H9 (cell line): ENCODE results near the gene ATP12A. TPM values are rescaled to one million over a fixed set of nuclear protein-coding genes. Genes with fewer than 3 reads are reported as not detected.

Source experiments
- DNase-seq: peaks from one replicate; pipeline ENCODE4 v3.0.0-alpha.2; 2017
- H2AFZ ChIP-seq: one replicate; pipeline ENCODE4 v1.6.1; 2013; ENCODE audit warnings: mild to moderate bottlenecking, low read length, control low read depth, moderate library complexity
- H2AK5ac ChIP-seq: 2 replicates; pipeline ENCODE4 v1.6.1; 2013; ENCODE audit warnings: low read length, control low read depth, mixed read lengths; ENCODE audit not compliant: insufficient read length
- H2BK120ac ChIP-seq: one replicate; pipeline ENCODE4 v1.6.1; 2013; ENCODE audit warnings: low read depth, mild to moderate bottlenecking, low read length, control low read depth, inconsistent platforms; ENCODE audit not compliant: poor library complexity, severe bottlenecking
- H2BK12ac ChIP-seq: 2 replicates; pipeline ENCODE4 v1.6.1; 2013; ENCODE audit warnings: low read length, control low read depth, mixed read lengths, low read depth; ENCODE audit not compliant: insufficient read length
- H2BK15ac ChIP-seq: 2 replicates; pipeline ENCODE4 v1.6.1; 2013; ENCODE audit warnings: low read depth, low read length, control low read depth
- H2BK20ac ChIP-seq: one replicate; pipeline ENCODE4 v1.6.1; 2013; ENCODE audit warnings: low read depth, mild to moderate bottlenecking, low read length, control low read depth, inconsistent platforms; ENCODE audit not compliant: poor library complexity, severe bottlenecking
- H2BK5ac ChIP-seq: 2 replicates; pipeline ENCODE4 v1.6.1; 2013; ENCODE audit warnings: low read length, control low read depth, mixed read lengths; ENCODE audit not compliant: insufficient read length
- H3K14ac ChIP-seq: 2 replicates; pipeline ENCODE4 v1.6.1; 2013; ENCODE audit warnings: low read length, control low read depth; ENCODE audit not compliant: insufficient read depth
- H3K18ac ChIP-seq: 2 replicates; pipeline ENCODE4 v1.6.1; 2013; ENCODE audit warnings: low read depth, mild to moderate bottlenecking, mixed read lengths, low read length, control low read depth; ENCODE audit not compliant: insufficient read length
- H3K23ac ChIP-seq: 2 replicates; pipeline ENCODE4 v1.6.1; 2013; ENCODE audit warnings: low read length, control low read depth, mixed read lengths, low read depth; ENCODE audit not compliant: insufficient read length
- H3K23me2 ChIP-seq: 2 replicates; pipeline ENCODE4 v1.6.1; 2013; ENCODE audit warnings: low read depth, mild to moderate bottlenecking, mixed read lengths, low read length, control low read depth; ENCODE audit not compliant: insufficient read length, poor library complexity, severe bottlenecking
- H3K27ac ChIP-seq: 2 replicates; pipeline ENCODE4 v1.5.1; 2013; ENCODE audit warnings: low read length, control low read depth, mixed read lengths, low read depth; ENCODE audit not compliant: insufficient read length
- H3K27me3 ChIP-seq: 2 replicates; pipeline ENCODE4 v1.6.1; 2013; ENCODE audit warnings: low read length, control low read depth, inconsistent platforms; ENCODE audit not compliant: insufficient read depth
- H3K4ac ChIP-seq: 2 replicates; pipeline ENCODE4 v1.6.1; 2013; ENCODE audit warnings: low read depth, mild to moderate bottlenecking, control low read depth, inconsistent platforms, low read length, moderate library complexity
- H3K4me1 ChIP-seq: 2 replicates; pipeline ENCODE4 v1.6.1; 2013; ENCODE audit warnings: low read length, control low read depth, inconsistent platforms; ENCODE audit not compliant: insufficient read depth
- H3K4me2 ChIP-seq: 2 replicates; pipeline ENCODE4 v1.6.1; 2013; ENCODE audit warnings: low read length, control low read depth, mixed read lengths; ENCODE audit not compliant: insufficient read length, insufficient read depth
- H3K56ac ChIP-seq: 2 replicates; pipeline ENCODE4 v1.6.1; 2013; ENCODE audit warnings: low read depth, mild to moderate bottlenecking, mixed read lengths, low read length, control low read depth; ENCODE audit not compliant: insufficient read length
- H3K79me1 ChIP-seq: 2 replicates; pipeline ENCODE4 v1.6.1; 2013; ENCODE audit warnings: low read depth, mild to moderate bottlenecking, moderate library complexity, low read length, control low read depth, inconsistent platforms; ENCODE audit not compliant: insufficient read depth, poor library complexity, severe bottlenecking
- H3K79me2 ChIP-seq: 2 replicates; pipeline ENCODE4 v1.6.1; 2013; ENCODE audit warnings: low read length, control low read depth, inconsistent platforms; ENCODE audit not compliant: insufficient read depth
- H3K9ac ChIP-seq: 2 replicates; pipeline ENCODE4 v1.6.1; 2013; ENCODE audit warnings: low read length, control low read depth, mixed read lengths; ENCODE audit not compliant: insufficient read length; ENCODE audit errors: extremely low read depth
- H3K9me3 ChIP-seq: one replicate; pipeline ENCODE4 v1.6.1; 2013; ENCODE audit warnings: low read depth, low read length, inconsistent platforms; ENCODE audit not compliant: control insufficient read depth
- H3T11ph ChIP-seq: one replicate; pipeline ENCODE4 v1.6.1; 2013; ENCODE audit warnings: mild to moderate bottlenecking, low read length, control low read depth, inconsistent platforms
- H4K20me1 ChIP-seq: one replicate; pipeline ENCODE4 v1.6.1; 2013; ENCODE audit not compliant: control insufficient read depth, insufficient read length, insufficient read depth
- H4K5ac ChIP-seq: 2 replicates; pipeline ENCODE4 v1.6.1; 2013; ENCODE audit warnings: low read depth, mild to moderate bottlenecking, mixed read lengths, low read length, control low read depth; ENCODE audit not compliant: insufficient read length
- H4K8ac ChIP-seq: replicated peaks from 2 replicates; pipeline ENCODE4 v1.6.1; 2013; ENCODE audit warnings: low read length, control low read depth, mixed read lengths, low read depth; ENCODE audit not compliant: insufficient read length
- H4K91ac ChIP-seq: 2 replicates; pipeline ENCODE4 v1.6.1; 2013; ENCODE audit warnings: low read depth, mild to moderate bottlenecking, moderate library complexity, mixed read lengths, low read length, control low read depth; ENCODE audit not compliant: insufficient read length
- H3K27ac Mint-ChIP-seq, 3 experiments: 2 replicates in 2 of 3; 3 replicates in 1 of 3; pipeline ENCODE4 v1.8.0; 2020 to 2021; ENCODE audit warnings: mixed read lengths in 3 of 3, mild to moderate bottlenecking in 1 of 3, moderate library complexity in 1 of 3
- H3K27me3 Mint-ChIP-seq: 2 replicates; pipeline ENCODE4 v1.8.0; 2021; ENCODE audit warnings: low read depth, mild to moderate bottlenecking, moderate library complexity, mixed read lengths
- H3K36me3 Mint-ChIP-seq, 3 experiments: 2 replicates in 2 of 3; 3 replicates in 1 of 3; pipeline ENCODE4 v1.8.0; 2020 to 2021; ENCODE audit warnings: low read depth in 3 of 3, mixed read lengths in 3 of 3; ENCODE audit not compliant: insufficient read depth in 1 of 3
- H3K4me1 Mint-ChIP-seq, 2 experiments: 2 replicates each; pipeline ENCODE4 v1.8.0; 2020; ENCODE audit warnings: mixed read lengths in 2 of 2
- H3K4me3 Mint-ChIP-seq, 2 experiments: 2 replicates in 1 of 2; 3 replicates in 1 of 2; pipeline ENCODE4 v1.8.0; 2020 to 2021; ENCODE audit warnings: mild to moderate bottlenecking in 2 of 2, mixed read lengths in 2 of 2, moderate library complexity in 1 of 2
- H3K9me3 Mint-ChIP-seq, 2 experiments: 2 replicates in 1 of 2; 3 replicates in 1 of 2; pipeline ENCODE4 v1.8.0; 2020; ENCODE audit warnings: mild to moderate bottlenecking in 2 of 2, mixed read lengths in 2 of 2, moderate library complexity in 1 of 2
- WGBS: extraction: QIAGEN DNeasy Blood & Tissue Kit; methylation state at CpG from one replicate; pipeline ENCODE4 v1.1.7; 2013; ENCODE audit warnings: missing lambda C conversion rate, low lambda C conversion rate, mixed read lengths; ENCODE audit not compliant: insufficient read length; ENCODE audit errors: extremely low coverage; 5-methylcytosine and 5-hydroxymethylcytosine counted together
- total RNA-seq: library from RNA; stranded (reverse); gene quantifications from 2 replicates; pipeline ENCODE4 v1.2.1, GENCODE V29; 2021
- TF ChIP-seq, protein P1 (sequence below): fragments of 200-600 bp; sonication (generic); conservative IDR thresholded peaks from 3 replicates; pipeline ENCODE4 v1.8.0; 2021; ENCODE audit warnings: antibody characterized with exemption, mild to moderate bottlenecking

The ATP12A gene
- total RNA-seq, 1 experiment from 2014 or later, result 0.94 TPM

- H3K4me2 ChIP-seq, result no peak overlapping the region
- Mint-ChIP-seq H3K36me3 (no peaks in the 10 kb centered on the region), H3K4me3 (no peak overlapping the region; a peak in 1 of 5 replicates), H3K27ac (no peak overlapping the region), H3K4me1 (peaks cover 9 to 10% of the 10 kb centered on the region in 2 experiments), H3K27me3 (peaks cover 8% of the 10 kb centered on the region; the same call in 1 of the 2 replicates), H3K9me3 (no peaks in the 10 kb centered on the region)
- no peaks in the 10 kb centered on the region for H3K79me2 ChIP-seq
- no peak overlapping the region for H4K91ac ChIP-seq
- peaks cover 3% of the 10 kb centered on the region; the same call in 1 of the 2 replicates for H3K4me1 ChIP-seq
- no peak overlapping the region for H3K9ac ChIP-seq
- H2BK120ac ChIP-seq, result no peak overlapping the region
- H2BK15ac ChIP-seq, result no peak overlapping the region
- no peak for DNase-seq
- H4K8ac ChIP-seq, result no peak overlapping the region
- H2BK5ac ChIP-seq, result no peak overlapping the region
- no peaks in the 10 kb centered on the region for H3K79me1 ChIP-seq
- no peak overlapping the region for H3K27ac ChIP-seq
- H3K56ac ChIP-seq, result no peak overlapping the region
- H3T11ph ChIP-seq, result no peak overlapping the region
- no peak overlapping the region for H2BK12ac ChIP-seq
- TF ChIP-seq, protein P1, sequence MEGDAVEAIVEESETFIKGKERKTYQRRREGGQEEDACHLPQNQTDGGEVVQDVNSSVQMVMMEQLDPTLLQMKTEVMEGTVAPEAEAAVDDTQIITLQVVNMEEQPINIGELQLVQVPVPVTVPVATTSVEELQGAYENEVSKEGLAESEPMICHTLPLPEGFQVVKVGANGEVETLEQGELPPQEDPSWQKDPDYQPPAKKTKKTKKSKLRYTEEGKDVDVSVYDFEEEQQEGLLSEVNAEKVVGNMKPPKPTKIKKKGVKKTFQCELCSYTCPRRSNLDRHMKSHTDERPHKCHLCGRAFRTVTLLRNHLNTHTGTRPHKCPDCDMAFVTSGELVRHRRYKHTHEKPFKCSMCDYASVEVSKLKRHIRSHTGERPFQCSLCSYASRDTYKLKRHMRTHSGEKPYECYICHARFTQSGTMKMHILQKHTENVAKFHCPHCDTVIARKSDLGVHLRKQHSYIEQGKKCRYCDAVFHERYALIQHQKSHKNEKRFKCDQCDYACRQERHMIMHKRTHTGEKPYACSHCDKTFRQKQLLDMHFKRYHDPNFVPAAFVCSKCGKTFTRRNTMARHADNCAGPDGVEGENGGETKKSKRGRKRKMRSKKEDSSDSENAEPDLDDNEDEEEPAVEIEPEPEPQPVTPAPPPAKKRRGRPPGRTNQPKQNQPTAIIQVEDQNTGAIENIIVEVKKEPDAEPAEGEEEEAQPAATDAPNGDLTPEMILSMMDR, result no peak
- no CpG with 5 or more reads among the region's 4 CpGs for WGBS
- H3K4ac ChIP-seq, result no peak overlapping the region
- no peaks in the 10 kb centered on the region for H3K27me3 ChIP-seq
- H3K23me2 ChIP-seq, result no peaks in the 10 kb centered on the region
- H4K20me1 ChIP-seq, result no peaks in the 10 kb centered on the region
- H3K18ac ChIP-seq, result no peak overlapping the region
- no peak overlapping the region for H2AFZ ChIP-seq
- no peak overlapping the region for H2BK20ac ChIP-seq
- no peaks in the 10 kb centered on the region for H3K9me3 ChIP-seq
- no peak overlapping the region for H2AK5ac ChIP-seq
- no peak overlapping the region for H4K5ac ChIP-seq
- H3K23ac ChIP-seq, result no peak overlapping the region
- H3K14ac ChIP-seq, result no peak overlapping the region; the same call in 1 of the 2 replicates
Observed at GRCh38 chr13:24668511-24668910, 11.7 kb upstream of the ATP12A start.
